Vagina (tissue), 2 donors: ENCODE results near the gene MYEF2.

ENCODE experiments used
- CTCF ChIP-seq, 3 experiments: fragments of 450-650 bp in 2 of 3; fragments of 200-600 bp in 1 of 3; sonication (generic) in 1 of 3; IDR thresholded peaks; one replicate each; pipeline ENCODE4 v1.5.1; 2017 to 2019; ENCODE audit warnings: antibody characterized with exemption in 3 of 3, mild to moderate bottlenecking in 2 of 3, moderate library complexity in 2 of 3
- POLR2A ChIP-seq, 2 donors: fragments of 450-650 bp; IDR thresholded peaks; one replicate each; pipeline ENCODE4 v1.6.1; 2017; ENCODE audit warnings: antibody characterized with exemption in 2 of 2, mild to moderate bottlenecking in 2 of 2, moderate library complexity in 2 of 2

GRCh38 chr15:48191574-48192225 lies 13.6 kb upstream of the MYEF2 start, which contains the start of gene CTXN2:
- TF ChIP-seq CTCF (IDR thresholded peaks at IDR 0.05): no peak
- no peak for TF ChIP-seq POLR2A (IDR thresholded peaks at IDR 0.05)
